Keratinocyte (primary cell): ENCODE data around the gene CNTNAP5. TPM values are rescaled to one million over a fixed set of nuclear protein-coding genes. Genes with fewer than 3 reads are reported as not detected.

Experiments used
- DNase-seq: peaks from one replicate; pipeline ENCODE4 v3.0.0-alpha.2; 2011; ENCODE audit warnings: low read depth, missing footprints, low spot score
- FAIRE-seq: peaks from 2 replicates; lab custom pipeline; 2011; peaks lifted over from hg19 to GRCh38; lab: Jason Lieb, UNC
- H2AFZ ChIP-seq: 2 replicates; pipeline ENCODE4 v1.6.0; 2012; ENCODE audit warnings: low read length, control low read depth, inconsistent platforms; ENCODE audit not compliant: control insufficient read depth
- H3K27ac ChIP-seq: 2 replicates; pipeline ENCODE4 v1.5.1; 2011; ENCODE audit warnings: low read length; ENCODE audit not compliant: control insufficient read depth, insufficient read depth
- H3K27me3 ChIP-seq: 3 replicates; pipeline ENCODE4 v1.6.0; 2011; ENCODE audit warnings: low read length; ENCODE audit not compliant: control insufficient read depth, insufficient read depth; ENCODE audit errors: extremely low read depth
- H3K36me3 ChIP-seq, 2 experiments: 2 replicates in 1 of 2; 3 replicates in 1 of 2; pipeline ENCODE4 v1.5.1; 2011; ENCODE audit warnings: low read length in 2 of 2, mild to moderate bottlenecking in 1 of 2; ENCODE audit not compliant: control insufficient read depth in 2 of 2, insufficient read depth in 2 of 2; ENCODE audit errors: extremely low read depth in 1 of 2
- H3K4me1 ChIP-seq: 3 replicates; pipeline ENCODE4 v1.5.1; 2011; ENCODE audit warnings: low read length; ENCODE audit not compliant: control insufficient read depth, insufficient read depth; ENCODE audit errors: extremely low read depth
- H3K4me2 ChIP-seq: 3 replicates; pipeline ENCODE4 v1.6.0; 2011; ENCODE audit warnings: low read depth, low read length; ENCODE audit not compliant: control insufficient read depth, insufficient read depth; ENCODE audit errors: extremely low read depth
- H3K4me3 ChIP-seq, 3 experiments: fragments of 200-600 bp in 1 of 3; sonication (generic) in 1 of 3; 2 replicates in 2 of 3; 3 replicates in 1 of 3; pipeline ENCODE4 v1.5.1; 2011 to 2016; ENCODE audit warnings: low read length in 3 of 3, mild to moderate bottlenecking in 3 of 3, control low read depth in 2 of 3, inconsistent platforms in 1 of 3, low read depth in 1 of 3, mixed read lengths in 1 of 3, mixed run types in 1 of 3, moderate library complexity in 1 of 3; ENCODE audit not compliant: control insufficient read depth in 2 of 3, insufficient read depth in 2 of 3; ENCODE audit errors: extremely low read depth in 1 of 3
- H3K79me2 ChIP-seq: 2 replicates; pipeline ENCODE4 v1.6.0; 2012; ENCODE audit warnings: low read length; ENCODE audit not compliant: control insufficient read depth, insufficient read depth
- H3K9ac ChIP-seq: 3 replicates; pipeline ENCODE4 v1.6.0; 2011; ENCODE audit warnings: low read length; ENCODE audit not compliant: control insufficient read depth, insufficient read depth; ENCODE audit errors: extremely low read depth
- H3K9me1 ChIP-seq: 3 replicates; pipeline ENCODE4 v1.6.0; 2011; ENCODE audit warnings: low read length; ENCODE audit not compliant: control insufficient read depth, insufficient read depth; ENCODE audit errors: extremely low read depth
- H3K9me3 ChIP-seq: 2 replicates; pipeline ENCODE4 v1.5.1; 2012; ENCODE audit warnings: low read depth, low read length; ENCODE audit not compliant: control insufficient read depth
- H4K20me1 ChIP-seq: 3 replicates; pipeline ENCODE4 v1.6.0; 2011; ENCODE audit warnings: low read length; ENCODE audit not compliant: control insufficient read depth, insufficient read depth; ENCODE audit errors: extremely low read depth
- CTCF ChIP-seq, 3 experiments: IDR thresholded peaks in 1 of 3; conservative IDR thresholded peaks in 1 of 3; optimal IDR thresholded peaks in 1 of 3; 2 replicates in 2 of 3; 3 replicates in 1 of 3; pipeline versions ENCODE3 to v1.5.1; 2011; ENCODE audit warnings: low read length in 3 of 3, mild to moderate bottlenecking in 3 of 3, moderate library complexity in 2 of 3, control low read depth in 1 of 3, inconsistent platforms in 1 of 3; ENCODE audit not compliant: insufficient read depth in 2 of 3; ENCODE audit errors: extremely low read depth in 1 of 3
- EZH2 ChIP-seq: IDR thresholded peaks from one replicate; pipeline ENCODE4 v1.6.1; 2012; ENCODE audit warnings: inconsistent platforms, mild to moderate bottlenecking, low read length, moderate library complexity
- dilution Hi-C: fragments of 300-500 bp; cut with MboI; formaldehyde crosslinking; loops from one replicate; pipeline ENCODE4 v1.7.0; 2020; ENCODE audit warnings: low sequenced_read_pairs; ENCODE audit not compliant: extremely low pct_ligation_motif_present
- polyA plus RNA-seq, 5 experiments: library from polyadenylated mRNA; depleted of rRNA in 3 of 5; stranded (reverse) in 3 of 5; stranded (forward) in 1 of 5; unstranded in 1 of 5; fragments of >200 nt; gene quantifications; 1 replicate in 1 of 5; 2 replicates in 3 of 5; 3 replicates in 1 of 5; pipeline versions ENCODE4 v1.2.1 to v1.2.3, GENCODE V29; 2011 to 2012; ENCODE audit warnings: missing spikeins in 2 of 5, low read depth in 1 of 5, low replicate concordance in 1 of 5

Gene CNTNAP5
- polyA plus RNA-seq, 1 donor (not counting 4 experiments of a cell fraction or from before 2014, with no cell fraction given) = not detected

- no peaks in the 10 kb centered on the region for H4K20me1 ChIP-seq
- DNase-seq (no peak), FAIRE-seq (no peak)
- H3K4me2 ChIP-seq = no peak overlapping the region
- H3K9me3 ChIP-seq = peaks cover 1% of the 10 kb centered on the region
- no peaks in the 10 kb centered on the region for H3K36me3 ChIP-seq
- dilution Hi-C loops = no loop called here
- no peak overlapping the region for H3K4me3 ChIP-seq
- TF ChIP-seq CTCF (optimal IDR thresholded peaks at IDR 0.05 in 1 of 3, IDR thresholded peaks at IDR 0.05 in 1 of 3, conservative IDR thresholded peaks at IDR 0.05 in 1 of 3; ENCODE audit: extremely low read depth in 1 of 3, insufficient read depth in 2 of 3, low read length in 3 of 3) (no peak), EZH2 (no peak)
- H3K79me2 ChIP-seq = no peaks in the 10 kb centered on the region
- no peak overlapping the region for H3K9ac ChIP-seq
- no peaks in the 10 kb centered on the region for H3K27me3 ChIP-seq
- H2AFZ ChIP-seq = no peak overlapping the region
- no peaks in the 10 kb centered on the region for H3K9me1 ChIP-seq
- no peaks in the 10 kb centered on the region for H3K4me1 ChIP-seq
- H3K27ac ChIP-seq = no peak overlapping the region
Observed at GRCh38 chr2:124880995-124881394, 855.9 kb downstream of the CNTNAP5 start.

DNA sequence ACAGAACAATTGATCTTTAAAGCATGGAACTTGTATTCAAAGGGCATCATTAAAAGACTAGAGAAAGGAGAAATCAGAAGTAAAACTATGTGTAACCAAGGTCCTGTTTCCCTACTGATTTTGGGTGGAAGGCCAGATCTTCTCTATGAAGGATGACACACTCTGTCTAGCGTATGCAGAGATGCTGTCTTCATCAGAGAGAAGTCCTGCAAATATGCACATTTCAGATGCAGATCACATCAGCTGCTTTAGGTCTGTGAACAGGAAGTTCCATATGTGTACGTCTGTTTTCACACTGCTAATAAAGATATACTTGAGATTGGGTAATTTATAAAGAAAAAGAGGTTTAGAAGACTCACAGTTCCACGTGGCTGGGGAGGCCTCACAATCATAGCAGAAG, 857.3 kb downstream of the CNTNAP5 start:
- H3K9me3 ChIP-seq = peaks cover 1% of the 10 kb centered on the region
- FAIRE-seq = no peak
- H3K27ac ChIP-seq = no peak overlapping the region
- no peaks in the 10 kb centered on the region for H3K36me3 ChIP-seq
- no peak for DNase-seq
- TF ChIP-seq CTCF (optimal IDR thresholded peaks at IDR 0.05 in 1 of 3, IDR thresholded peaks at IDR 0.05 in 1 of 3, conservative IDR thresholded peaks at IDR 0.05 in 1 of 3; ENCODE audit: extremely low read depth in 1 of 3, insufficient read depth in 2 of 3, low read length in 3 of 3) = no peak
- H3K27me3 ChIP-seq = no peaks in the 10 kb centered on the region
- no peak overlapping the region for H3K4me3 ChIP-seq
- no peak overlapping the region for H3K9ac ChIP-seq
- no peaks in the 10 kb centered on the region for H3K9me1 ChIP-seq
- no peaks in the 10 kb centered on the region for H4K20me1 ChIP-seq
- H3K4me2 ChIP-seq = no peak overlapping the region
- dilution Hi-C loops = no loop called here
- no peak overlapping the region for H2AFZ ChIP-seq
- H3K79me2 ChIP-seq = no peaks in the 10 kb centered on the region
- H3K4me1 ChIP-seq = no peaks in the 10 kb centered on the region
